NAMALWA (cell line): ENCODE results near the gene KHNYN.
"Not testable (repeated sequence)": the region's sequence is repeated elsewhere in the genome, so short reads cannot be mapped to it uniquely, and the experiment has no call there.

Experiments used
- DNase-seq: peaks from one replicate; pipeline ENCODE4 v3.0.0-alpha.2; 2015; ENCODE audit warnings: low spot score

Gene KHNYN

DNA sequence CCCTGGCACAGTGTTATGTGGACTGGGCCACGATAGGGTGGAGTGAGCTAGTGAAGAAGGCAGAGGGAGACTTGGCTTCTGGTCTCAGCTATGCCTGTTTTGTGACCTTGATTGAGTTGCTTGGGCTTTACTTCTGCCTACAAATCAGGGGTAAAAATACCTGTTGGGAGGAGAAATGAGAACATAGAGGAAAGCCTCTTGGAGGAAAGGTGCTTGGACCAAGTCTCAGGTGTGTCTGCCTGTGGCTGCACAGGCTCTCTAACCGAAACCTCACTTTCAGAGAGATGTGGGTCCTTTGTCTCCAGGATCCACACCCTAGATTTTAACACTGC is 7.9 kb downstream of the KHNYN start:
- DNase-seq, result no peak

DNA sequence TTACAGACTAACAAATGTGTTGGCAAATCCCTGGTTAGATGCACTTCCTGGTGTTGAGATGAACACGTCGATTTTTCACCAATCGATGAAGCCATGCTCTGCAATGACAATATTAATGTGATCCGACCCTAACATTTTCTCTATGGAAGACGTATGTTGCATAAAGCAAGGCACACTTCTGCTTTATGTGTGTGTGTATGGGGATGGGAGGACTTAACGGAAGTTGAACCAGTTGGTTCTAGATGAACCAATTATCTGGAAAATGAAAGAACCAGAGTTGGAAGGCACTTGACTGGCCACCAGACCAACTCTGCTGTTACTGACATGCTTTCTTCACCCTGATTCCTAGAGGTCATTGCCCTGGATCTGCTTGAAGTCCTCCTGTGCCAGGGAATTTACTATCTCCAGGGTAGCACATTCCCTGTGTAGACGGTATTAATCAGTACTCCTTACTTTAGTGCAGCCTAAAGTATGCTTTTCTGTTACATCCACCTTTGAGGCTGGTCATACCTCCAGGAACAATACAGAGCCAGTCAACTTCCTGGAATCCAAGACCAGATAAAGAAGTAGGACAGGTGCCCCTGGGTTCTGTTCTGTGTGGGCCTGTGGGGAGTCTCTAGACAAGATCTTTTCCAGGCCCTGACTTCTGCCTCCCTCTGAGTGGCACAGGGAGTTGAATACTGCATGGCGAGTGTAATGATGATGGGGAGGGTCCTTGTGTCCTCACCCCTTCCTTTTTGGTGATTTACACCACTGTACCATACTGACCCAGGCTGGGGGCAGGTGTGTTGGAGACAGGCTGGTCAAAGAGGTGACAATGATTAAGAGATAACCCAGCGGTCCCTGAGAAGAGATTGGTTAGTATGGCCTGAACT is 8.7 kb downstream of the KHNYN start:
- no peak for DNase-seq

DNA sequence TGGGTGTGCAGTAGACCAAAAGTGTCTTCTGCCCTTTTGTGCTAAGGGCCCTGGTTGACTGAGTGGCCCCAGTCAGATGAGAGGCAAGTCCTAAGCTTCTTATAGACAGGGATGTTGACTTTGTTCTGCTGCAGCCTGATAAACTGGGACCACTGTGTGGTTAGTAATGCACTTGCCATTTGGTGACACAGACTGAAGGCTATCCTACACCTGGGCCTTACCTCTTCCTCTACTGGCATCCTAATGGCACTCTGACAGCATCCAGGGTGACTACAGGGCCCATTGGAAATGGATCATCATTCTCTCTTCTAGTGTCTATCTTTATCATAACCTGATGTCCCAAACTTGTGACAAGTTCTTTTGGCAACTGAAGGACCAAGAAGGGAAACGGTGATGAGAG is 9.5 kb downstream of the KHNYN start:
- DNase-seq, result no peak

DNA sequence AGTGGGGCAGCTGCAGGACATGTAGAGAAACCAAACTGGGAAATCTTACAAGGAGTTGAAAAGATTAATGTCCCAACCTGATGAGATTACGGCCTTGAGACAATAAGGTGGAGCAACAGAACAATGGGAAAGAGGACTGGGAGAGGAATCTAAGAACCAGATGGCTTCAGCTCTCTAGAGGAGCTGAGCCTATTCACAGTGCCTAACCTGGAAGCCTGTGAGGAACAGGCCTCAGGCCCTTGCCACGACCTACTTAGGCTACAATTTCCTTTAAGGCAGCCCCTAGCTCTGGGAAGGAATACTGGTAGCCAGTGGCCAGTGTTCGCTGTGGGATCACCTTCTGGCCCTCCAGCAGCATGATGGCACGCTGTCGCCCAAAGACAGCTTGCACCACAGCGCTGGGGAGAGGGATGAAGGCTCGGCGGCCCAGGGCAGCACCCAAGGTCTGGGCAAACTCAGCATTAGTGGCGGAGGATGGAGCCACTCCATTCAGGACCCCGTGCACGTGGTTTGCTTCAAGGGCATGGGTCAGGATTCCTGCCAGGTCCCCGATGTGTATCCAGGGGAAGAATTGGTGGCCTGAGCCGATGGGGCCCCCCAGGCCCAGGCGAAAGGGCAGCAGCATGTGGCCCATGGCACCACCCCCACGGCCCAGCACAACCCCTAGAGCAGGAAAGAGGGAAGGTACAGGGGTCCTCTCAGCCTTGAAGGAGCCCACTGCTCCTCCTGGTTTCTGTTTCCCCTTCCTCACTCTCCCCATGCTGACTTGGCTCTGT is 10.3 kb downstream of the KHNYN start:
- DNase-seq, result no peak

DNA sequence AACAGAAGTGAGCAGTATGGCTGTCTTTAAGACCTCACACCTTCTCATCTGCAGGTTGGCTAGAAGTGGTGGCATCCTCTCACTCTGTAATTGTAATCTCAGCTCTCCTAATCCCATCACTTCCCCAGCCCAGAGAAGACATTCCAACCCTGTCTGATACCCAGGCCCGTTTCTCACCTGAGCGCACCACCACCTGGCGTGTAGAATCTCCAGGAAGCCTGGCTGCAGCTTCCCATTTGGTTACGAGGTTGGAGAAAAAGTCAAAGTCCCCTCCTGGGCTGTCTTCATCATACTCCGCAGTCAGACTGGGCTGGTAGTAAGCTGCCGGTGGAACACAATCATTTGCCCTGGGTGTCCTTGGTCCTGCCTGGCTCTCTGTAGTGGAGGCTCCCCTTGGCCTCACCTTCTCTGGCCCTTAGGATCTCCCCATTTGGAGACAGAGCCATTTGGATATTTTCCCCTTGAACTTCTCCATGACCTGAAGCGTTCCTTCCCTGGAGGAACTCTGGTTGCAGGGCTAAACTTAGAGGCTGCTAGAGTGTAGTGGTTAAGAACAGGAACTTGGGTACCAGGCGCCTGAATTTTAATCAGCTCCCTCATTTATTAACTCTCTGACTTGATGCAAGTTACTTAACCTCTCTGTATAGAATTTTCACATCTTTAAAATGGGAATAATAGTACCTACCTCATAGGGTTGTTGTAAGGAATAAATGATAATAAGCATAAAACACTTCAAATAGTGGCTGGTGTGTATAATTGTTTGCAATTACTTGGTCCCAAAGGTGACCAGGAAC is 11.0 kb downstream of the KHNYN start:
- no peak for DNase-seq

DNA sequence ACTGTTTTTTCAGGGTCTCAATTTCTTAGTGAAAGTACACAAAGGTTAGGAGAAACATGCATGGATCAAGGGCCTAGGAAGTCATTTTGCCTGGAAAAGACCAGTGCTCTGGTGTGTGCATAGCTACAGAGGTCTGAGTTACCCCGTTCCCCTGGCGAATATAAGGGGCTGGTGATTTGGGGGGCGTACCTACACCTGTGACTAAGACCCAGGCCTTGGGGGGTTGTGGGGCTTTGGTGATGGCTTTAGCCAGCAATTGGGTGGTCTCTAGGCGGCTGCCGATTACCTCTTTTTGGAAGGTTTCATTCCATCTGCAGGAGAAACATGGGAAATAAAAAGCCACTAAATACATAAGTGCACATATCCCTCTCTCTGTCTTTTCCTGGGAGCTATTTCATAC is 11.7 kb downstream of the KHNYN start:
- DNase-seq, result no peak

DNA sequence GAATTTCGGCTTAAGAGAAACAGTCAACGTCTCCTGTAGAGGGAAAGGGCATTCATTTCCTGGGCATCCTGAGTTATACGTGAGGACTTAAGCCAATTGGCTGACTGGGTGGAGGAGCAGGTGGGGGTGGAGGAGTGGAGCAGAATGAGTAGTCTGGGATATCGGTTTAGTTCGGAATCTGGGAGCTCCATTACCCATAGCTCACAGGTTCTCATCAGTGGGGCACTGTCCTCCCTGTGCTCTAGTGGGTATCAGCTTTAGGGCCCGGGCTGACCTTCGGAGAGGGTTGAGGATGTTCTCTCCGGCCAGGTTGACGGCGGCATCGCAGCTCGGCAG is 12.1 kb downstream of the KHNYN start:
- no peak for DNase-seq

DNA sequence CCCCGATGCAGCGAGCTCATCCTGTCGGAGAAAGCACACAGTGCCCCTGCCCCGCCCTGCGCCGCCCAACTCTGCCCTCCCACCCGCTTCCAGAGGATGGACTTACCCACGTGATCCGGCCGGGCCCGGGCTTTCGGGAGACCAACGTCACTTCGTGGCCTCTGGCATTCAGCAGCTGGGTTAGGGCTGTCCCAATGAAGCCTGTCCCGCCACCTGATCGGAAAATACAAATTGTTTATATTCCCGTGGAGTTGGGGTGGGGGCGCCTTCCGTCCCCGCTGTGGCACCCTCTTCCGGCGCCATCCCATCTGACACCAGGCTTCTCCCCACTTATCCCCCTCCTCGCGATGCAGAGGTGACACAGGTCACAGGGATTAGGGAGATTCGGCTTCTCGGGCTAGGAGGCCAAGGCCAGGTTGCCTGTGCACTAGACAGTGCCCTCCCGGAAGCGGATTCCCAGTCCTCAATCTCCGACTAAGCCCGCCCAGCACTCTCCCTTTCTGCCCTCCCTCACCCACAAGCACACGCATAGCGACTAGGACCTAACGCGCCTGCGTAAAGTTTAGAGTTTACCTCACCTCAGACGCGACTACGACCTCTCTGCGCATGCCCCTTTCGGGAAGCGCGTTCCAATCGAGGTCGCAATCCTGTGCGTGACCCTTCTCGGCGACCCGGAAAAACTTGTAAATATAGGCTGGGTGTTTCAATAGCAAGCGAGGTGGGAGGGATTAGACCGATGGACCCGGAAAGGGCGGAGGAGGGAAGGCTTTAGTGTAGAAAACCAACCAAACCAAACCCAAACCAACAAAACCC is 12.7 kb downstream of the KHNYN start, which contains the start of gene SDR39U1:
Gene SDR39U1, minus strand, starts transcription at position 537 of the 813 bp plus-strand sequence. Its CDS starts 7 bp downstream, at position 530.
- DNase-seq, result peak; percentile 100

DNA sequence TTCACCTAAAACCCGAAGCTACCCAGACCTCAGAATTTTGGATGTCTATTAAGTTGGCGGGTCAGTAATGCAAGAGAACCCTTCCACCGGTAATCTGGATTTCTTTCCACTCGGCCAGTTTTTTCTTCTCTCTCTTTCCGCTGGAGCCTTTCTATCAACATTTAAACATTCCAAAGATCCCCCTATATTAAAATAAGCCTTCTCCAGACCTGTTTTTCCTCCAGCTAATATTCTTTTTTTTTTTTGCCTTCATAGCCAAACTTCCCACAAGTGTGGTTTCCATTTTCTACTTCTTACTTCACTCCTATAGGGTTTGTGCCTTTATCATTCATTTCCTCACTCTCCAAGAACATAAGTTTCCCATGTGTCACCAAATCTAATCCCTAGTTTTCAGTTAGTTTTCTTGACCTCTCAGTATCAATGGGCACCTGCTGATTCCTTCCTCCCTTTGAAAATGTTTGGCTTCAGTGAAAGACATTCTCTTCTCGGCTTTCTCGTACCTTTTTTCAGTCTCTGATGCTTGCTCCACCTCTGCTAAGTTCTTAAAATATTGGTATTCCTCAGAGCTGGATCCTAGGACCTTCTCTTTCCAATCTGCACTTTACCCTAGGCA is 13.4 kb downstream of the KHNYN start:
- DNase-seq, result peak; percentile 19

DNA sequence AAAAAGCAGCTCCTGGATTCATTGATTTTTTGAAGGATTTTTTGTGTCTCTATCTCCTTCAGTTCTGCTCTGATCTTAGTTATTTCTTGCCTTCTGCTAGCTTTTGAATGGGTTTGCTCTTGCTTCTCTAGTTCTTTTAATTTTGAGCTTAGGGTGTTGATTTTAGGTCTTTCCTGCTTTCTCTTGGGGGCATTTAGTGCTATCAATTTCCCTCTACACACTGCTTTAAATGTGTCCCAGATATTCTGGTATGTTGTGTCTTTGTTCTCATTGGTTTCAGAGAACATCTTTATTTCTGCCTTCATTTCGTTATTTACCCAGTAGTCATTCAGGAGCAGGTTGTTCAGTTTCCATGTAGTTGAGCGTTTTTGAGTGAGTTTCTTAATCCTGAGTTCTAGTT is 21.1 kb downstream of the KHNYN start:
- DNase-seq, result not testable (repeated sequence)

DNA sequence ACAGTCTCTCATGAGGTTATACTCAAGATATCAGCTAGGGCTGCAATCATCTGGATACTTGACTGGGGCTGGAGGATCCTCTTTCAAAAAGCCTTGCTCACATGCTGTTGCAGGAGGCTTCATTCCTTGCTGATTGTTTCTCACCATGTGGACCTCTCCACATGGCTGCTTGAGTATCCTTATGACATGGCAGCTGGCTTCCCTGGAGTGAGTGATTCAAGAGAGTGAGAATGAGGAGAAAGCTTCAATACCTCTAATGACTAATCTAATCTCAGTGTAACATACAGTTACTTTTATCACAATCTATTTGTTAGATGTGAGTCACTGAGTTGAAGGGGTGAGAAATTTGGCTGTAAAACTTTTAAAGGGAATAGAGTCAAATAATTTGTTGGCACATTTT is 27.2 kb downstream of the KHNYN start:
- no peak for DNase-seq

DNA sequence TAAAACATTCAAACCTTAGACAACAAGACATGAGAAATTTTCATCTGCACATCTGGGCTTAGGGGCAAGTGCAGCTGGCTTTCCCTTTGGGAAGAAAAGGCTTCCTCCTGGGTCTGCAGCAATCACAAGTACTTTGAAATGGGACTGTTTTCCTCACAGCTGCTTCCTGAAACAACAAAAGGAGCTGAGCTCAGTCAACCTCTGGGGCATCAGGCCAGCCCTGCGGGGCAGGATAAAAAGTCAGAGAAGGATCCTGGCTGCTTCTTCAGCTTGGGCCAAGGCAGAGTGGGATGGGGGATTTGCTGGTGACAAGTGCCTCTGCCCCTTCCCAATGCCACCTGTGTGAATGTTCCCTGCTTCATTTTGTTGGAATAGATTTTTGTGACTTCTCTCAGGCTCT is 29.0 kb downstream of the KHNYN start:
- no peak for DNase-seq

DNA sequence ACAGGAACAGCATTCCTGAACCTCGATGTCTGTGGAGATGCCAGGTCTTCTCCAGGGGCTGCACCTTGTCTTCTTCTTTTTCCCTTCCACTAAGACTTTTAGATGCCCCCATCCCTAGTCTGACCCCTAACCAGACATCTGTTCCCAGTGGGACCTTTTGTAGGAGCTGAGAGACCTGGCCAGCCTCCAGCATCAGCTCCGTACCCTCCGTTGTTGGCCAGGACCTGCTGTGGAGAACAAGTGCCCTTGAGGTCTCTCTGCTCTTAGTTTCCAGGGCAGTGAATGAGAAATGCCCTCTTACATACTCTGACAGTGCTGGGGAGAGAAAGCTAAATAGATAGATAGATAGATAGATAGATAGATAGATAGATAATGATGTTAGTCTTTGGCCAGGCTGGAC is 29.6 kb downstream of the KHNYN start:
- no peak for DNase-seq

DNA sequence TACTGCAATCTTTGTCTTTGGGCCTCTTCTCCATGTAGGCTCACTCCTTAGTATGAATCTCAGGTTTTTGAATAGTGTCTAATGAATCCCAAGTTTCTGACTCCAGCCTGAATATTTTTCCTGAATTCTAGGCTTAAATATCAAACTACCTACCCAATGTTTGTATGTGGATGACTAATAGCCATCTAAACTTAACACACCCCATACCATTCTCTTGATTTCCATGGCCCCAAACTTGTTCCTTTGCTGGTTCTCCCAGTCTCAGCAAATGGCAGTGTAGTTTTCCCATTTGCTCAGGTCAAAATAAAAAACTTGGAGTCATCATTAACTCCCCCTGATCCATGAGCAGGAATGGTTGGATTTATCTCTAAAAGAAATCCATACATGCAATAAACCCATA is 31.6 kb downstream of the KHNYN start:
- DNase-seq, result no peak

DNA sequence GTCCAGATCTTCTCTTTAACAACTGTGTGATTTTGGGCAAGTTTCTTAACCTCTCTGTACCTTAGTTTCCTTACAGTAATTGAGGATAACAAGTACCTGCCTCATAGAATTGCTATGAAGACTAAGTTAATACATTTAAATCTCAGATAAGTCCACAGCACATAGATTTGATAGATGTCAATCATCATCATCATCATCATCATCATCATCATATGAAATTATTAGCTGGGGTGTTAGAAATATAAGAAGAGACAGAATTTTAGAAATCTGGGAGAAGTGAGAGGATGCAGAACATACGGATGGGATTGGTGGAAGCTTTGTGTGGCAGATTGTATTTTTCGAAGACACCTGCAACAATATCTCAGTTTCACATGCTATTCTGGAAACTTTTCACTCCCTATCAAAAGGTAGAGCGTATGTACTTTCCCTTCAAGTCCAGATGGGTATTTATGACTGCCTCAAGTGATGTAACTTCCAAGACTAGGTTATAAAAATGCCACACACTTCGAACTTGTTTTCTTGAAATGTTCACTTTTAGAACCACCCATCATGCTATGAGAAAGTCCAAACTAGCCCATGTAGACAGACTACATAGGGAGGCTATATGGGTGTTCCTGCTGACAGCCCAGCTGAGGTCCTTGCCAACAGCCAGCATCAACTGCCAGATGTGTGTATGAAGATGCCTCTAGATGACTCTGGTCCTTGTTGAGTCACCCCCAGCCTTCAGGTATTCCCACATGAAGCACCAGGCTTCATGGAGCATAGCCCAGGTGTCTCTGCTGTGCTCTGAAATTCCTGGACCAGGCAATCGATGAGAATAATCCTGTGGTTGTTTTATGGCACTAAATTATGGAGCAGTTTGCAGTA is 33.5 kb downstream of the KHNYN start:
- DNase-seq, result no peak

DNA sequence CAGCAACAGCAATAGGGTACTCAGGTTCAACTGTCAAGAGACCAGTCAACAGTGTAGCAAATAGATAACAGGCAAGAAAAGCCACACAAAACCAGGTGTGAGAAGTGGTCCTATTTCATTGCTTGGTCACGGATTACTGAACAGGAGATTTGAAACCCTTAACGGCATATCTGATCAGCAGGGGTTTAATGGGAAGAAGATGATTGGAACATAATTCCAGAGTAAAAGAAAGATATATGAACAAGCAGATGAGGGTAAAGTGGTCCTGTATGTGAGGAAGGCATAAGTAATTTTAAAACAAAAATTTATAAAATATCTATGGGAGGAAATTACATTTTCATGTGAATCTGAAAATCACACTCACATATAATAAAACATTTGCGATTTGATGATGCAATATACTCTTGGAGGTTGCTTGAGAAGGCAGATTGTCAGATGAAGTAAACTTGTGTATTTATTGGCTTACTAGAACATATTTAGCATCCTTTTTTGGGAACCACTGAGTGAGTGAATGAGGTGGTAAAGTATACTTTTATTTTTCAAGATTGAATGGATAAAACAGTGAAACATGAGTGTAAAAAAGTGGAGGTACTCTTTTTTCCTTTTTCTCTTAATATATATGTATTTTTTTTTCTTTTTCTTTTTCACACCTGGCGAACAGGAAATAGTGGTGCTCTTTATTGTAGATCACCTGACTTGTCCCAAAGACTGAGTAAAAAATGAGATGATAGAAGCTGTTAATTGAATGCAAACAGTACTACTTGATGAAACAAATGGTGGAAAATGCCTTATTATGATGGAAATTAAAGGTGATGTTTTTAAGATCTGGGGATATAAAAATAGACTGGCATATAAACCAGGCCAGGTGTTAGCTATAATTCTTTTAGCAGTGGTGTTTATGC is 34.4 kb downstream of the KHNYN start:
- no peak for DNase-seq

DNA sequence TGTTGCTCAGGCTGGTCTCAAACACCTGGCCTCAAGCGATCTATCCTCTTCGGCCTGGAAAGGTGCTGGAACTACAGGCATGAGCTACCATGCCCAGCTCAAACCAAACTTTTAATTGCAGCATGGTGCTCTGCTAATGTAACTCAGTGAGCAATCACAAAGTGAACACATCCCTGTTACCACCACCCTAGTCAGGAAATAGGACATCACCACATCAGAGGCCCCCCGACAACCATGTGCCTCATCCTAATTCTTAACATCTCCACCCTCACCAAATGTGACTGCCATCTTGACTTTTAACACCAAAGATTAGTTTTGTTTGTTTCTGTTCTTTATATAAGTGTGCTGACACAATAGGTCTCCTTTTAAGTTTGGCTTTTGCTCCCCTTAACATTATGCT is 35.6 kb downstream of the KHNYN start:
- no peak for DNase-seq

DNA sequence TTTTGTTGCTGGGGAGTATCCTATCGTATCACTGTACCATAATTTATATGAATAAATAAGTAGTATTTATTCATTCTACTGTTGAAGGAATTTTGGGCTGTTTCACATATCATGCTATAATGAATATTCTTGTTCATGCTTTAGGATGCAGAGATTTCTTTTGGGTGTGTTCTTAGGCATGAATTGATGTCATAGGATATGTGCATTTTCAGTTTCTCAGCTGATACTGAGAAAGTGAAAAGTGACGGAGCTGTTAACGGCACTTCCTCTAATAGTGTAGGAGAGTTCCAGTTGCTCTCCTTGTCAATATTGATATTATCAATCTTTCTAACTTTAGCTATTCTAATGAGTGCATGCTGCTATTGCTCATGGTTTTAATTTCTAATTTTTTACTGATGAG is 36.1 kb downstream of the KHNYN start:
- DNase-seq, result no peak

DNA sequence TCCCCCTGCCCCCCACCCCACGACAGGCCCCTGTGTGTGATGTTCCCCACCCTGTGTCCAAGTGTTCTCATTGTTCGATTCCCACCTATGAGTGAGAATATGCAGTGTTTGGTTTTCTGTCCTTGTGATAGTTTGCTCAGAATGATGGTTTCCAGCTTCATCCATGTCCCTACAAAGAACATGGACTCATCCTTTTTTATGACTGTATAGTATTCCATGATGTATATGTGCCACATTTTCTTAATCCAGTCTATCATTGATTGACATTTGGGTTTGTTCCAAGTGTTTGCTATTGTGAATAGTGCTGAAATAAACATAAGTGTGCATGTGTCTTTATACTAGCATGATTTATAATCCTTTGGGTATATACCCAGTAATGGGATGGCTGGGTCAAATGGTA is 40.7 kb downstream of the KHNYN start:
- DNase-seq, result not testable (repeated sequence)
